HS-27A (cell line): ENCODE results near the gene FBXL13.

Experiments used
- DNase-seq: peaks from one replicate; pipeline ENCODE4 v3.0.0-alpha.2; 2012; ENCODE audit warnings: low read depth, missing footprints

Gene FBXL13

GRCh38 chr7:102895602-102896001 lies 179.0 kb downstream of the FBXL13 start:
- DNase-seq: no peak

GRCh38 chr7:102892631-102893278 lies 181.8 kb downstream of the FBXL13 start:
- DNase-seq: no peak

- no peak for DNase-seq
Measured at GRCh38 chr7:102891693-102892261, 182.8 kb downstream of the FBXL13 start.

- DNase-seq: no peak
Measured at GRCh38 chr7:102890971-102891692, 183.5 kb downstream of the FBXL13 start.

GRCh38 chr7:102890292-102890970 lies 184.2 kb downstream of the FBXL13 start:
- DNase-seq: no peak

GRCh38 chr7:102889851-102890250 lies 184.7 kb downstream of the FBXL13 start:
- no peak for DNase-seq

- no peak for DNase-seq
Measured at GRCh38 chr7:102888561-102889233, 185.9 kb downstream of the FBXL13 start.

- no peak for DNase-seq
Measured at GRCh38 chr7:102883098-102883860, 191.3 kb downstream of the FBXL13 start.

GRCh38 chr7:102875700-102876295 lies 198.8 kb downstream of the FBXL13 start:
- peak; percentile 91 for DNase-seq

GRCh38 chr7:102874966-102875365 lies 199.6 kb downstream of the FBXL13 start:
- no peak for DNase-seq

GRCh38 chr7:102874166-102874829 lies 200.3 kb downstream of the FBXL13 start:
- no peak for DNase-seq

- no peak for DNase-seq
Measured at GRCh38 chr7:102873470-102874165, 201.0 kb downstream of the FBXL13 start.

GRCh38 chr7:102872460-102872859 lies 202.1 kb downstream of the FBXL13 start:
- DNase-seq: no peak

GRCh38 chr7:102869195-102869594 lies 205.4 kb downstream of the FBXL13 start:
- DNase-seq: no peak

- DNase-seq: no peak
Measured at GRCh38 chr7:102866535-102867215, 207.9 kb downstream of the FBXL13 start.

GRCh38 chr7:102864958-102865357 lies 209.6 kb downstream of the FBXL13 start:
- DNase-seq: no peak

- no peak for DNase-seq
Measured at GRCh38 chr7:102860351-102860811, 214.2 kb downstream of the FBXL13 start.

GRCh38 chr7:102859799-102860125 lies 214.8 kb downstream of the FBXL13 start:
- DNase-seq: no peak

- no peak for DNase-seq
Measured at GRCh38 chr7:102859084-102859798, 215.4 kb downstream of the FBXL13 start.
